HCT116 (cell line): ENCODE data around the gene ATG2B. TPM values are rescaled to one million over a fixed set of nuclear protein-coding genes. Genes with fewer than 3 reads are reported as not detected.

Experiments
- ATAC-seq: fragments of 200-7000 bp; cut with Tn5 transposase; 2 replicates; pipeline ENCODE4 v1.9.1; 2020; ENCODE audit warnings: mild to moderate bottlenecking, moderate library complexity
- BruUV-seq: library from RNA; stranded (reverse); fragments of 400-500 nt; replicated peaks from 2 replicates; lab custom pipeline; 2021; lab: Mats Ljungman, UMichigan
- CTCF ChIA-PET: fragments of 300-600 bp; sonication (Branson Sonifier 250); formaldehyde crosslinking; loops from one replicate; lab custom pipeline; 2021; ENCODE audit warnings: antibody characterized with exemption; lab: Charles Lee
- POLR2A ChIA-PET: fragments of 300-600, 350-600 bp; sonication (Branson Sonifier 250); formaldehyde crosslinking; loops from one replicate; lab custom pipeline; 2021; ENCODE audit warnings: antibody characterized with exemption; lab: Charles Lee
- RAD21 ChIA-PET, 2 experiments: fragments of 300-600 bp; sonication (Branson Sonifier 250); formaldehyde crosslinking; loops; one replicate each; lab custom pipeline; 2023; ENCODE audit warnings: low total read pairs in 2 of 2; ENCODE audit not compliant: uncharacterized antibody in 2 of 2, unreplicated experiment in 2 of 2, low non-redundant PET in 1 of 2; lab: Charles Lee
- DNase-seq: peaks from one replicate; pipeline ENCODE4 v3.0.0-alpha.2; 2010; ENCODE audit warnings: low read depth, low spot score
- H2AFZ ChIP-seq: fragments of 200-600 bp; shearing (Covaris generic), sonication (generic); 2 replicates; pipeline ENCODE4 v1.6.1; 2017; ENCODE audit warnings: low read depth, mixed run types, mixed read lengths, antibody characterized with exemption, low read length; ENCODE audit not compliant: poor library complexity, severe bottlenecking
- H3K27ac ChIP-seq: 2 replicates; pipeline ENCODE4 v1.5.1; 2012; ENCODE audit warnings: low read depth, low read length
- H3K27me3 ChIP-seq: fragments of 200-600 bp; sonication (generic); 2 replicates; pipeline ENCODE4 v1.6.1; 2016; ENCODE audit warnings: mixed run types, low read length, mixed read lengths; ENCODE audit not compliant: insufficient read depth
- H3K36me3 ChIP-seq, 2 experiments: fragments of 200-500 bp in 1 of 2; fragments of 200-600 bp in 1 of 2; sonication (Bioruptor generic) in 1 of 2; sonication (generic) in 1 of 2; 2 replicates each; pipeline versions ENCODE4 v1.5.1 to v1.6.1; 2014 to 2016; ENCODE audit warnings: low read length in 2 of 2, inconsistent platforms in 1 of 2, mixed read lengths in 1 of 2, mixed run types in 1 of 2; ENCODE audit not compliant: insufficient read depth in 2 of 2, control insufficient read depth in 1 of 2
- H3K4me1 ChIP-seq, 2 experiments: fragments of 200-600 bp in 1 of 2; sonication (generic) in 1 of 2; 2 replicates each; pipeline versions ENCODE4 v1.5.1 to v1.6.1; 2012 to 2017; ENCODE audit warnings: low read length in 2 of 2, inconsistent platforms in 1 of 2, mild to moderate bottlenecking in 1 of 2, mixed read lengths in 1 of 2, mixed run types in 1 of 2, moderate library complexity in 1 of 2; ENCODE audit not compliant: insufficient read depth in 2 of 2, control insufficient read depth in 1 of 2
- H3K4me2 ChIP-seq: fragments of 200-600 bp; sonication (generic); 2 replicates; pipeline ENCODE4 v1.6.1; 2017; ENCODE audit warnings: mixed run types, low read length, mixed read lengths
- H3K4me3 ChIP-seq, 2 experiments: fragments of 200-600 bp in 1 of 2; sonication (generic) in 1 of 2; replicated peaks in 1 of 2; 2 replicates each; pipeline ENCODE4 v1.5.1; 2011 to 2016; ENCODE audit warnings: low read length in 2 of 2, control low read depth in 1 of 2, low read depth in 1 of 2, mild to moderate bottlenecking in 1 of 2, mixed read lengths in 1 of 2, mixed run types in 1 of 2
- H3K79me2 ChIP-seq: fragments of 200-600 bp; sonication (generic); 2 replicates; pipeline ENCODE4 v1.6.1; 2017; ENCODE audit warnings: mild to moderate bottlenecking, mixed run types, low read length, moderate library complexity, mixed read lengths; ENCODE audit not compliant: insufficient read depth
- H3K9ac ChIP-seq: fragments of 200-600 bp; sonication (generic); 2 replicates; pipeline ENCODE4 v1.6.1; 2016; ENCODE audit warnings: low read length, mixed read lengths
- H3K9me2 ChIP-seq: fragments of 200-600 bp; sonication (generic), shearing (Covaris generic); 2 replicates; pipeline ENCODE4 v1.6.1; 2017; ENCODE audit warnings: mixed run types, mild to moderate bottlenecking, moderate library complexity; ENCODE audit not compliant: insufficient read depth
- H3K9me3 ChIP-seq, 2 experiments: fragments of 200-500 bp in 1 of 2; fragments of 200-600 bp in 1 of 2; sonication (Bioruptor generic) in 1 of 2; sonication (generic) in 1 of 2; 2 replicates each; pipeline ENCODE4 v1.6.1; 2014 to 2017; ENCODE audit warnings: low read length in 2 of 2, mixed read lengths in 2 of 2, inconsistent platforms in 1 of 2, low read depth in 1 of 2, mild to moderate bottlenecking in 1 of 2, mixed run types in 1 of 2, moderate library complexity in 1 of 2; ENCODE audit not compliant: control insufficient read depth in 1 of 2, insufficient read depth in 1 of 2
- H4K20me1 ChIP-seq: fragments of 200-600 bp; sonication (generic), shearing (Covaris generic); 2 replicates; pipeline ENCODE4 v1.6.1; 2017; ENCODE audit warnings: mixed run types, mild to moderate bottlenecking, moderate library complexity; ENCODE audit not compliant: insufficient read depth
- CEBPB ChIP-seq: IDR thresholded peaks from 2 replicates; pipeline ENCODE4 v1.6.1; 2012; ENCODE audit warnings: low read depth
- ELF1 ChIP-seq: IDR thresholded peaks from 2 replicates; pipeline ENCODE4 v1.6.1; 2012; ENCODE audit warnings: low read depth, borderline replicate concordance
- EZH2phosphoT487 ChIP-seq: fragments of 200-600 bp; IDR thresholded peaks from 2 replicates; pipeline ENCODE4 v1.6.1; 2018; ENCODE audit warnings: antibody characterized with exemption, borderline replicate concordance
- FOSL1 ChIP-seq: IDR thresholded peaks from 2 replicates; pipeline ENCODE4 v1.6.1; 2012; ENCODE audit warnings: low read depth
- POLR2A ChIP-seq: IDR thresholded peaks from 2 replicates; pipeline ENCODE4 v1.7.0; 2011; ENCODE audit warnings: borderline replicate concordance; ENCODE audit not compliant: insufficient read depth, insufficient read length; ENCODE audit errors: extremely low read depth
- POLR2AphosphoS5 ChIP-seq: IDR thresholded peaks from 2 replicates; pipeline ENCODE4 v1.6.1; 2011; ENCODE audit warnings: mild to moderate bottlenecking, low read depth, low read length, moderate library complexity
- SIN3A ChIP-seq: IDR thresholded peaks from 2 replicates; pipeline ENCODE4 v1.6.1; 2012; ENCODE audit warnings: low read depth
- SP1 ChIP-seq: IDR thresholded peaks from 2 replicates; pipeline ENCODE4 v1.6.1; 2012; ENCODE audit warnings: low read depth
- SRF ChIP-seq: IDR thresholded peaks from 2 replicates; pipeline ENCODE4 v1.6.1; 2012; ENCODE audit warnings: low read depth
- YY1 ChIP-seq: IDR thresholded peaks from 2 replicates; pipeline ENCODE4 v1.6.1; 2011; ENCODE audit warnings: low read length, low read depth, moderate library complexity, mild to moderate bottlenecking; ENCODE audit not compliant: insufficient replicate concordance; ENCODE audit errors: extremely low read depth
- ZFX ChIP-seq: fragments of 450-650 bp; IDR thresholded peaks from 2 replicates; pipeline ENCODE4 v1.6.1; 2017
- ZNF274 ChIP-seq: fragments of 200-500 bp; sonication (Bioruptor generic); IDR thresholded peaks from 2 replicates; pipeline ENCODE4 v1.6.1; 2014; ENCODE audit warnings: mild to moderate bottlenecking, low read depth, low read length, inconsistent platforms
- intact Hi-C: fragments of 100-400 bp; cut with micrococcal nuclease; formaldehyde crosslinking; loops from 2 replicates; pipeline ENCODE4 v1.10.0; 2022
- total RNA-seq: library from RNA; stranded (reverse); gene quantifications from one replicate; pipeline ENCODE4 v1.2.1, GENCODE V29; 2021; ENCODE audit not compliant: unreplicated experiment
- TF ChIP-seq, protein P1 (sequence below): IDR thresholded peaks from 2 replicates; pipeline ENCODE4 v1.6.1; 2011; ENCODE audit warnings: mild to moderate bottlenecking, low read length, moderate library complexity; ENCODE audit not compliant: insufficient replicate concordance; ENCODE audit errors: extremely low read depth
- TF ChIP-seq, protein P2 (sequence below): IDR thresholded peaks from 2 replicates; pipeline ENCODE4 v1.6.1; 2012
- TF ChIP-seq, protein P3 (sequence below), 3 experiments: fragments of 200-600 bp in 1 of 3; sonication (generic) in 1 of 3; IDR thresholded peaks in 2 of 3; conservative IDR thresholded peaks in 1 of 3; 2 replicates each; pipeline ENCODE4 v1.5.1; 2012 to 2017; ENCODE audit warnings: low read depth in 2 of 3, low read length in 2 of 3, antibody characterized with exemption in 1 of 3, borderline replicate concordance in 1 of 3, control low read depth in 1 of 3, mild to moderate bottlenecking in 1 of 3, mixed read lengths in 1 of 3, mixed run types in 1 of 3, moderate library complexity in 1 of 3; ENCODE audit not compliant: insufficient read depth in 1 of 3
- TF ChIP-seq, protein P4 (sequence below): IDR thresholded peaks from 2 replicates; pipeline ENCODE4 v1.6.1; 2012; ENCODE audit warnings: low read depth
- TF ChIP-seq, protein P5 (sequence below): IDR thresholded peaks from 2 replicates; pipeline ENCODE4 v1.6.1; 2012

The ATG2B gene
- total RNA-seq, 1 experiment from 2014 or later: 6.4 TPM

DNA sequence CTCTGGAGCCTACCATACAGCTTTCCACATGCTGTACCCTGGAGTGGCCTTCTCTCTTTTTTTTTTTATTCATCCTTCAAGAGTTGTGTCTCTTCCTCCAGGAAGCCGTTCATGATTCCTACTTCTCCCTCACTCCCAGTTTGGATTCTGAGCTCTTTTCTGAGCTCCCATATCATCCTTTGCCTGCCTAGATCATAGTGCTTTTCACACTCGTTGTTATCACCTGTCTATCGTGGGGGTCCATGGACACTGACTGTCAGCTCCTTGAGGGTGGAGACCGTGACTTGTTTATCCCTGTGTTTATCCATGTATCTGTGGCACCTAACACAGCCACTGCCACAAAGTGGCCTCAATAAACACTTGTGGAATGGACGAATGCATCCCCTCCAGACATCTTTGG is 35.8 kb upstream of the ATG2B start:
- no peak overlapping the region for H3K4me2 ChIP-seq
- TF ChIP-seq POLR2A (no peak), YY1 (no peak), CEBPB (no peak), FOSL1 (no peak), ZFX (no peak), EZH2phosphoT487 (no peak), SIN3A (no peak), ZNF274 (no peak), SP1 (no peak), ELF1 (no peak), POLR2AphosphoS5 (no peak), SRF (no peak)
- TF ChIP-seq, protein P1, sequence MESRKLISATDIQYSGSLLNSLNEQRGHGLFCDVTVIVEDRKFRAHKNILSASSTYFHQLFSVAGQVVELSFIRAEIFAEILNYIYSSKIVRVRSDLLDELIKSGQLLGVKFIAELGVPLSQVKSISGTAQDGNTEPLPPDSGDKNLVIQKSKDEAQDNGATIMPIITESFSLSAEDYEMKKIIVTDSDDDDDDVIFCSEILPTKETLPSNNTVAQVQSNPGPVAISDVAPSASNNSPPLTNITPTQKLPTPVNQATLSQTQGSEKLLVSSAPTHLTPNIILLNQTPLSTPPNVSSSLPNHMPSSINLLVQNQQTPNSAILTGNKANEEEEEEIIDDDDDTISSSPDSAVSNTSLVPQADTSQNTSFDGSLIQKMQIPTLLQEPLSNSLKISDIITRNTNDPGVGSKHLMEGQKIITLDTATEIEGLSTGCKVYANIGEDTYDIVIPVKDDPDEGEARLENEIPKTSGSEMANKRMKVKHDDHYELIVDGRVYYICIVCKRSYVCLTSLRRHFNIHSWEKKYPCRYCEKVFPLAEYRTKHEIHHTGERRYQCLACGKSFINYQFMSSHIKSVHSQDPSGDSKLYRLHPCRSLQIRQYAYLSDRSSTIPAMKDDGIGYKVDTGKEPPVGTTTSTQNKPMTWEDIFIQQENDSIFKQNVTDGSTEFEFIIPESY: no peak
- TF ChIP-seq, protein P2, sequence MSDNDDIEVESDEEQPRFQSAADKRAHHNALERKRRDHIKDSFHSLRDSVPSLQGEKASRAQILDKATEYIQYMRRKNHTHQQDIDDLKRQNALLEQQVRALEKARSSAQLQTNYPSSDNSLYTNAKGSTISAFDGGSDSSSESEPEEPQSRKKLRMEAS: no peak
- TF ChIP-seq, protein P3, sequence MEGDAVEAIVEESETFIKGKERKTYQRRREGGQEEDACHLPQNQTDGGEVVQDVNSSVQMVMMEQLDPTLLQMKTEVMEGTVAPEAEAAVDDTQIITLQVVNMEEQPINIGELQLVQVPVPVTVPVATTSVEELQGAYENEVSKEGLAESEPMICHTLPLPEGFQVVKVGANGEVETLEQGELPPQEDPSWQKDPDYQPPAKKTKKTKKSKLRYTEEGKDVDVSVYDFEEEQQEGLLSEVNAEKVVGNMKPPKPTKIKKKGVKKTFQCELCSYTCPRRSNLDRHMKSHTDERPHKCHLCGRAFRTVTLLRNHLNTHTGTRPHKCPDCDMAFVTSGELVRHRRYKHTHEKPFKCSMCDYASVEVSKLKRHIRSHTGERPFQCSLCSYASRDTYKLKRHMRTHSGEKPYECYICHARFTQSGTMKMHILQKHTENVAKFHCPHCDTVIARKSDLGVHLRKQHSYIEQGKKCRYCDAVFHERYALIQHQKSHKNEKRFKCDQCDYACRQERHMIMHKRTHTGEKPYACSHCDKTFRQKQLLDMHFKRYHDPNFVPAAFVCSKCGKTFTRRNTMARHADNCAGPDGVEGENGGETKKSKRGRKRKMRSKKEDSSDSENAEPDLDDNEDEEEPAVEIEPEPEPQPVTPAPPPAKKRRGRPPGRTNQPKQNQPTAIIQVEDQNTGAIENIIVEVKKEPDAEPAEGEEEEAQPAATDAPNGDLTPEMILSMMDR (IDR thresholded peaks at IDR 0.05 in 2 of 3, conservative IDR thresholded peaks at IDR 0.05 in 1 of 3; ENCODE audit: borderline replicate concordance in 1 of 3, insufficient read depth in 1 of 3, low read depth in 2 of 3, low read length in 2 of 3): no peak
- TF ChIP-seq, protein P4, sequence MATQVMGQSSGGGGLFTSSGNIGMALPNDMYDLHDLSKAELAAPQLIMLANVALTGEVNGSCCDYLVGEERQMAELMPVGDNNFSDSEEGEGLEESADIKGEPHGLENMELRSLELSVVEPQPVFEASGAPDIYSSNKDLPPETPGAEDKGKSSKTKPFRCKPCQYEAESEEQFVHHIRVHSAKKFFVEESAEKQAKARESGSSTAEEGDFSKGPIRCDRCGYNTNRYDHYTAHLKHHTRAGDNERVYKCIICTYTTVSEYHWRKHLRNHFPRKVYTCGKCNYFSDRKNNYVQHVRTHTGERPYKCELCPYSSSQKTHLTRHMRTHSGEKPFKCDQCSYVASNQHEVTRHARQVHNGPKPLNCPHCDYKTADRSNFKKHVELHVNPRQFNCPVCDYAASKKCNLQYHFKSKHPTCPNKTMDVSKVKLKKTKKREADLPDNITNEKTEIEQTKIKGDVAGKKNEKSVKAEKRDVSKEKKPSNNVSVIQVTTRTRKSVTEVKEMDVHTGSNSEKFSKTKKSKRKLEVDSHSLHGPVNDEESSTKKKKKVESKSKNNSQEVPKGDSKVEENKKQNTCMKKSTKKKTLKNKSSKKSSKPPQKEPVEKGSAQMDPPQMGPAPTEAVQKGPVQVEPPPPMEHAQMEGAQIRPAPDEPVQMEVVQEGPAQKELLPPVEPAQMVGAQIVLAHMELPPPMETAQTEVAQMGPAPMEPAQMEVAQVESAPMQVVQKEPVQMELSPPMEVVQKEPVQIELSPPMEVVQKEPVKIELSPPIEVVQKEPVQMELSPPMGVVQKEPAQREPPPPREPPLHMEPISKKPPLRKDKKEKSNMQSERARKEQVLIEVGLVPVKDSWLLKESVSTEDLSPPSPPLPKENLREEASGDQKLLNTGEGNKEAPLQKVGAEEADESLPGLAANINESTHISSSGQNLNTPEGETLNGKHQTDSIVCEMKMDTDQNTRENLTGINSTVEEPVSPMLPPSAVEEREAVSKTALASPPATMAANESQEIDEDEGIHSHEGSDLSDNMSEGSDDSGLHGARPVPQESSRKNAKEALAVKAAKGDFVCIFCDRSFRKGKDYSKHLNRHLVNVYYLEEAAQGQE: no peak
- TF ChIP-seq, protein P5, sequence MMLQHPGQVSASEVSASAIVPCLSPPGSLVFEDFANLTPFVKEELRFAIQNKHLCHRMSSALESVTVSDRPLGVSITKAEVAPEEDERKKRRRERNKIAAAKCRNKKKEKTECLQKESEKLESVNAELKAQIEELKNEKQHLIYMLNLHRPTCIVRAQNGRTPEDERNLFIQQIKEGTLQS: no peak
- no peak for ATAC-seq
- intact Hi-C loops: no loop called here
- no peak overlapping the region for H3K4me3 ChIP-seq
- H3K9me2 ChIP-seq: no peaks in the 10 kb centered on the region
- ChIA-PET RAD21 (no interaction called here), CTCF (no interaction called here), POLR2A (no interaction called here)
- no peaks in the 10 kb centered on the region for H4K20me1 ChIP-seq
- no peaks in the 10 kb centered on the region for H3K79me2 ChIP-seq
- DNase-seq: no peak
- no peaks in the 10 kb centered on the region for H3K27me3 ChIP-seq
- no peaks in the 10 kb centered on the region for H3K36me3 ChIP-seq
- H3K27ac ChIP-seq: no peak overlapping the region
- no peaks in the 10 kb centered on the region for H3K9me3 ChIP-seq
- no peaks in the 10 kb centered on the region for H3K4me1 ChIP-seq
- no peak overlapping the region for H3K9ac ChIP-seq
- BruUV-seq: no TSS peak
- H2AFZ ChIP-seq: no peak overlapping the region
